Endodermal cell (in vitro differentiated cells): Measurements from ENCODE around the gene PSTPIP2. TPM values are rescaled to one million over a fixed set of nuclear protein-coding genes. Genes with fewer than 3 reads are reported as not detected.
"Not testable (repeated sequence)": the region's sequence is repeated elsewhere in the genome, so short reads cannot be mapped to it uniquely, and the experiment has no call there.

Experiments
- DNase-seq: peaks from one replicate; pipeline ENCODE4 v3.0.0-alpha.2; 2017
- H3K27ac ChIP-seq: 2 replicates; pipeline ENCODE4 v1.5.1; 2013; ENCODE audit warnings: mild to moderate bottlenecking, low read depth, low read length, moderate library complexity
- H3K27me3 ChIP-seq: 2 replicates; pipeline ENCODE4 v1.6.1; 2013; ENCODE audit warnings: mild to moderate bottlenecking, low read length, moderate library complexity; ENCODE audit not compliant: insufficient read depth, control insufficient read depth, poor library complexity, severe bottlenecking
- H3K36me3 ChIP-seq: 2 replicates; pipeline ENCODE4 v1.7.0; 2013; ENCODE audit warnings: mild to moderate bottlenecking, low read length, moderate library complexity; ENCODE audit not compliant: control insufficient read depth, insufficient read depth
- H3K4me1 ChIP-seq: one replicate; pipeline ENCODE4 v1.7.0; 2013; ENCODE audit warnings: low read length; ENCODE audit not compliant: control insufficient read depth, insufficient read depth
- H3K4me3 ChIP-seq: 2 replicates; pipeline ENCODE4 v1.5.1; 2013; ENCODE audit warnings: mild to moderate bottlenecking, low read length, moderate library complexity
- H3K9ac ChIP-seq: 2 replicates; pipeline ENCODE4 v1.6.1; 2013; ENCODE audit warnings: mild to moderate bottlenecking, low read length, moderate library complexity; ENCODE audit not compliant: poor library complexity, severe bottlenecking; ENCODE audit errors: extremely low read depth
- H3K9me3 ChIP-seq: 2 replicates; pipeline ENCODE4 v1.6.1; 2013; ENCODE audit warnings: mild to moderate bottlenecking, low read length, moderate library complexity; ENCODE audit not compliant: control insufficient read depth
- H3K27ac Mint-ChIP-seq: 2 replicates; pipeline ENCODE4 v1.8.0; 2020; ENCODE audit warnings: mixed read lengths
- H3K27me3 Mint-ChIP-seq: 2 replicates; pipeline ENCODE4 v1.8.0; 2021; ENCODE audit warnings: mild to moderate bottlenecking, mixed read lengths; ENCODE audit not compliant: insufficient read depth
- H3K36me3 Mint-ChIP-seq: 2 replicates; pipeline ENCODE4 v1.8.0; 2020; ENCODE audit warnings: low read depth, mixed read lengths
- H3K4me1 Mint-ChIP-seq: 2 replicates; pipeline ENCODE4 v1.8.0; 2020; ENCODE audit warnings: mixed read lengths
- H3K4me3 Mint-ChIP-seq: 2 replicates; pipeline ENCODE4 v1.8.0; 2020; ENCODE audit warnings: mild to moderate bottlenecking, moderate library complexity, mixed read lengths
- H3K9me3 Mint-ChIP-seq: 2 replicates; pipeline ENCODE4 v1.8.0; 2020; ENCODE audit warnings: mild to moderate bottlenecking, mixed read lengths
- CTCF ChIP-seq: fragments of 200-600 bp; sonication (generic); conservative IDR thresholded peaks from 2 replicates; pipeline ENCODE4 v1.5.0; 2021; ENCODE audit warnings: antibody characterized with exemption, mild to moderate bottlenecking
- WGBS, 2 experiments: methylation state at CpG; one replicate each; pipeline versions ENCODE4 v1.1.5 to v1.1.7; 2013; ENCODE audit warnings: missing lambda C conversion rate in 2 of 2, mixed read lengths in 1 of 2; ENCODE audit not compliant: insufficient coverage in 1 of 2, insufficient read length in 1 of 2; 5-methylcytosine and 5-hydroxymethylcytosine counted together
- total RNA-seq, 2 donors: library from RNA; stranded (reverse); fragmentation: NEBNext Ultra II Directional in 1 of 2; extraction: Animal tissue kit (Norgen Biotek cat#: 25700) in 1 of 2; gene quantifications; 2 replicates in 1 of 2; 3 replicates in 1 of 2; pipeline ENCODE4 v1.2.1, GENCODE V29; 2021

PSTPIP2 gene
- total RNA-seq, 2 donors from 2014 or later, result 10.6 to 10.8 TPM

GRCh38 chr18:46051731-46052461 lies 20.2 kb downstream of the PSTPIP2 start:
- H3K36me3 Mint-ChIP-seq, result no peaks in the 10 kb centered on the region
- no peaks in the 10 kb centered on the region for H3K27me3 ChIP-seq
- H3K36me3 ChIP-seq, result no peaks in the 10 kb centered on the region
- no peak for DNase-seq
- no peak overlapping the region for H3K9ac ChIP-seq
- H3K4me3 Mint-ChIP-seq, result no peak overlapping the region
- H3K27ac Mint-ChIP-seq, result no peak overlapping the region
- H3K27me3 Mint-ChIP-seq, result peaks cover 2% of the 10 kb centered on the region
- H3K9me3 Mint-ChIP-seq, result no peaks in the 10 kb centered on the region
- 91 to 93% methylated on average over 5 to 6 of the region's 6 CpGs for WGBS, 2 experiments
- no peaks in the 10 kb centered on the region for H3K4me1 ChIP-seq
- no peak overlapping the region for H3K4me3 ChIP-seq
- H3K4me1 Mint-ChIP-seq, result peaks cover 7% of the 10 kb centered on the region
- no peak for TF ChIP-seq CTCF
- no peak overlapping the region for H3K27ac ChIP-seq
- no peaks in the 10 kb centered on the region for H3K9me3 ChIP-seq

- H3K4me1 Mint-ChIP-seq, result peaks cover 7% of the 10 kb centered on the region
Observed at GRCh38 chr18:46050268-46050667, 21.8 kb downstream of the PSTPIP2 start.

GRCh38 chr18:46048641-46049040 lies 23.4 kb downstream of the PSTPIP2 start:
- WGBS, 2 experiments, result 92% methylated on average over 1 of the region's 1 CpG; no CpG with 5 or more reads in 1 of the 2 experiments
- no peaks in the 10 kb centered on the region for H3K27me3 Mint-ChIP-seq
- TF ChIP-seq CTCF, result no peak
- Histone ChIP-seq H3K4me1 (no peaks in the 10 kb centered on the region), H3K36me3 (no peaks in the 10 kb centered on the region), H3K27me3 (no peaks in the 10 kb centered on the region), H3K27ac (no peak overlapping the region), H3K9me3 (no peaks in the 10 kb centered on the region), H3K4me3 (no peak overlapping the region), H3K9ac (no peak overlapping the region)
- H3K27ac Mint-ChIP-seq, result no peak overlapping the region
- H3K9me3 Mint-ChIP-seq, result peaks cover 2% of the 10 kb centered on the region
- peaks cover 7% of the 10 kb centered on the region for H3K4me1 Mint-ChIP-seq
- H3K36me3 Mint-ChIP-seq, result no peaks in the 10 kb centered on the region
- DNase-seq, result no peak
- H3K4me3 Mint-ChIP-seq, result no peak overlapping the region

More at GRCh38 chr18:46050268-46050667, 21.8 kb downstream of the PSTPIP2 start:
- no peak overlapping the region for H3K27ac Mint-ChIP-seq
- no peaks in the 10 kb centered on the region for H3K9me3 Mint-ChIP-seq
- no peaks in the 10 kb centered on the region for H3K9me3 ChIP-seq
- no peak overlapping the region for H3K27ac ChIP-seq
- H3K27me3 ChIP-seq, result no peaks in the 10 kb centered on the region
- no peak for DNase-seq
- H3K36me3 Mint-ChIP-seq, result no peaks in the 10 kb centered on the region
- peaks cover 2% of the 10 kb centered on the region for H3K27me3 Mint-ChIP-seq
- H3K4me3 Mint-ChIP-seq, result no peak overlapping the region
- no peak overlapping the region for H3K4me3 ChIP-seq
- H3K9ac ChIP-seq, result no peak overlapping the region
- H3K4me1 ChIP-seq, result no peaks in the 10 kb centered on the region
- WGBS, 2 experiments, result 97% methylated on average over 5 of the region's 5 CpGs; no CpG with 5 or more reads in 1 of the 2 experiments
- no peak for TF ChIP-seq CTCF
- no peaks in the 10 kb centered on the region for H3K36me3 ChIP-seq

GRCh38 chr18:46047369-46047768 lies 24.7 kb downstream of the PSTPIP2 start:
- 86 to 95% methylated on average over 8 to 13 of the region's 13 CpGs for WGBS, 2 experiments
- H3K4me1 Mint-ChIP-seq, result peaks cover 17% of the 10 kb centered on the region
- H3K27me3 Mint-ChIP-seq, H3K4me1 ChIP-seq, H3K27me3 ChIP-seq, H3K9me3 ChIP-seq, H3K27ac ChIP-seq, H3K36me3 Mint-ChIP-seq, H3K9ac ChIP-seq, H3K4me3 Mint-ChIP-seq, H3K36me3 ChIP-seq, H3K4me3 ChIP-seq, H3K9me3 Mint-ChIP-seq, DNase-seq, H3K27ac Mint-ChIP-seq: not testable (repeated sequence)
